ENCODE results near the gene FLNA.
"Not testable (repeated sequence)": the region's sequence is repeated elsewhere in the genome, so short reads cannot be mapped to it uniquely, and the experiment has no call there.

- not testable (repeated sequence) for TF ChIP-seq SMARCE1 (IDR thresholded peaks at IDR 0.05); NRF1 (conservative IDR thresholded peaks at IDR 0.05 in 1 of 2, IDR thresholded peaks at IDR 0.05 in 1 of 2); ZEB2 (IDR thresholded peaks at IDR 0.05); ZNF274 (IDR thresholded peaks at IDR 0.05; ENCODE audit: borderline replicate concordance, low read depth, low read length); PHF8 (IDR thresholded peaks at IDR 0.05; ENCODE audit: borderline replicate concordance, low read length); PPARD (CRISPR knock-in tag; IDR thresholded peaks at IDR 0.05); PKNOX1 (IDR thresholded peaks at IDR 0.05); TBL1XR1 (IDR thresholded peaks at IDR 0.05; ENCODE audit: low read length in 2 of 2)
Measured at GRCh38 chrX:154341399-154342298, 32.8 kb downstream of the FLNA start.
